Keratinocyte (primary cell): ENCODE measurements around the gene COMMD3. TPM values are rescaled to one million over a fixed set of nuclear protein-coding genes. Genes with fewer than 3 reads are reported as not detected.
"Not testable (repeated sequence)": the region's sequence is repeated elsewhere in the genome, so short reads cannot be mapped to it uniquely, and the experiment has no call there.

Source experiments
- DNase-seq: peaks from one replicate; pipeline ENCODE4 v3.0.0-alpha.2; 2011; ENCODE audit warnings: low read depth, missing footprints, low spot score
- FAIRE-seq: peaks from 2 replicates; lab custom pipeline; 2011; peaks lifted over from hg19 to GRCh38; lab: Jason Lieb, UNC
- H2AFZ ChIP-seq: 2 replicates; pipeline ENCODE4 v1.6.0; 2012; ENCODE audit warnings: low read length, control low read depth, inconsistent platforms; ENCODE audit not compliant: control insufficient read depth
- H3K27ac ChIP-seq: 2 replicates; pipeline ENCODE4 v1.5.1; 2011; ENCODE audit warnings: low read length; ENCODE audit not compliant: control insufficient read depth, insufficient read depth
- H3K27me3 ChIP-seq: 3 replicates; pipeline ENCODE4 v1.6.0; 2011; ENCODE audit warnings: low read length; ENCODE audit not compliant: control insufficient read depth, insufficient read depth; ENCODE audit errors: extremely low read depth
- H3K36me3 ChIP-seq, 2 experiments: 2 replicates in 1 of 2; 3 replicates in 1 of 2; pipeline ENCODE4 v1.5.1; 2011; ENCODE audit warnings: low read length in 2 of 2, mild to moderate bottlenecking in 1 of 2; ENCODE audit not compliant: control insufficient read depth in 2 of 2, insufficient read depth in 2 of 2; ENCODE audit errors: extremely low read depth in 1 of 2
- H3K4me1 ChIP-seq: 3 replicates; pipeline ENCODE4 v1.5.1; 2011; ENCODE audit warnings: low read length; ENCODE audit not compliant: control insufficient read depth, insufficient read depth; ENCODE audit errors: extremely low read depth
- H3K4me2 ChIP-seq: 3 replicates; pipeline ENCODE4 v1.6.0; 2011; ENCODE audit warnings: low read depth, low read length; ENCODE audit not compliant: control insufficient read depth, insufficient read depth; ENCODE audit errors: extremely low read depth
- H3K4me3 ChIP-seq, 3 experiments: fragments of 200-600 bp in 1 of 3; sonication (generic) in 1 of 3; 2 replicates in 2 of 3; 3 replicates in 1 of 3; pipeline ENCODE4 v1.5.1; 2011 to 2016; ENCODE audit warnings: low read length in 3 of 3, mild to moderate bottlenecking in 3 of 3, control low read depth in 2 of 3, inconsistent platforms in 1 of 3, low read depth in 1 of 3, mixed read lengths in 1 of 3, mixed run types in 1 of 3, moderate library complexity in 1 of 3; ENCODE audit not compliant: control insufficient read depth in 2 of 3, insufficient read depth in 2 of 3; ENCODE audit errors: extremely low read depth in 1 of 3
- H3K79me2 ChIP-seq: 2 replicates; pipeline ENCODE4 v1.6.0; 2012; ENCODE audit warnings: low read length; ENCODE audit not compliant: control insufficient read depth, insufficient read depth
- H3K9ac ChIP-seq: 3 replicates; pipeline ENCODE4 v1.6.0; 2011; ENCODE audit warnings: low read length; ENCODE audit not compliant: control insufficient read depth, insufficient read depth; ENCODE audit errors: extremely low read depth
- H3K9me1 ChIP-seq: 3 replicates; pipeline ENCODE4 v1.6.0; 2011; ENCODE audit warnings: low read length; ENCODE audit not compliant: control insufficient read depth, insufficient read depth; ENCODE audit errors: extremely low read depth
- H3K9me3 ChIP-seq: 2 replicates; pipeline ENCODE4 v1.5.1; 2012; ENCODE audit warnings: low read depth, low read length; ENCODE audit not compliant: control insufficient read depth
- H4K20me1 ChIP-seq: 3 replicates; pipeline ENCODE4 v1.6.0; 2011; ENCODE audit warnings: low read length; ENCODE audit not compliant: control insufficient read depth, insufficient read depth; ENCODE audit errors: extremely low read depth
- EZH2 ChIP-seq: IDR thresholded peaks from one replicate; pipeline ENCODE4 v1.6.1; 2012; ENCODE audit warnings: inconsistent platforms, mild to moderate bottlenecking, low read length, moderate library complexity
- dilution Hi-C: fragments of 300-500 bp; cut with MboI; formaldehyde crosslinking; loops from one replicate; pipeline ENCODE4 v1.7.0; 2020; ENCODE audit warnings: low sequenced_read_pairs; ENCODE audit not compliant: extremely low pct_ligation_motif_present
- polyA plus RNA-seq, 5 experiments: library from polyadenylated mRNA; depleted of rRNA in 3 of 5; stranded (reverse) in 3 of 5; stranded (forward) in 1 of 5; unstranded in 1 of 5; fragments of >200 nt; gene quantifications; 1 replicate in 1 of 5; 2 replicates in 3 of 5; 3 replicates in 1 of 5; pipeline versions ENCODE4 v1.2.1 to v1.2.3, GENCODE V29; 2011 to 2012; ENCODE audit warnings: missing spikeins in 2 of 5, low read depth in 1 of 5, low replicate concordance in 1 of 5
- TF ChIP-seq, protein P1 (sequence below), 3 experiments: IDR thresholded peaks in 1 of 3; conservative IDR thresholded peaks in 1 of 3; optimal IDR thresholded peaks in 1 of 3; 2 replicates in 2 of 3; 3 replicates in 1 of 3; pipeline versions ENCODE3 to v1.5.1; 2011; ENCODE audit warnings: low read length in 3 of 3, mild to moderate bottlenecking in 3 of 3, moderate library complexity in 2 of 3, control low read depth in 1 of 3, inconsistent platforms in 1 of 3; ENCODE audit not compliant: insufficient read depth in 2 of 3; ENCODE audit errors: extremely low read depth in 1 of 3

COMMD3 gene
- polyA plus RNA-seq, 1 donor (not counting 4 experiments of a cell fraction or from before 2014, with no cell fraction given), result 59.5 TPM

DNA sequence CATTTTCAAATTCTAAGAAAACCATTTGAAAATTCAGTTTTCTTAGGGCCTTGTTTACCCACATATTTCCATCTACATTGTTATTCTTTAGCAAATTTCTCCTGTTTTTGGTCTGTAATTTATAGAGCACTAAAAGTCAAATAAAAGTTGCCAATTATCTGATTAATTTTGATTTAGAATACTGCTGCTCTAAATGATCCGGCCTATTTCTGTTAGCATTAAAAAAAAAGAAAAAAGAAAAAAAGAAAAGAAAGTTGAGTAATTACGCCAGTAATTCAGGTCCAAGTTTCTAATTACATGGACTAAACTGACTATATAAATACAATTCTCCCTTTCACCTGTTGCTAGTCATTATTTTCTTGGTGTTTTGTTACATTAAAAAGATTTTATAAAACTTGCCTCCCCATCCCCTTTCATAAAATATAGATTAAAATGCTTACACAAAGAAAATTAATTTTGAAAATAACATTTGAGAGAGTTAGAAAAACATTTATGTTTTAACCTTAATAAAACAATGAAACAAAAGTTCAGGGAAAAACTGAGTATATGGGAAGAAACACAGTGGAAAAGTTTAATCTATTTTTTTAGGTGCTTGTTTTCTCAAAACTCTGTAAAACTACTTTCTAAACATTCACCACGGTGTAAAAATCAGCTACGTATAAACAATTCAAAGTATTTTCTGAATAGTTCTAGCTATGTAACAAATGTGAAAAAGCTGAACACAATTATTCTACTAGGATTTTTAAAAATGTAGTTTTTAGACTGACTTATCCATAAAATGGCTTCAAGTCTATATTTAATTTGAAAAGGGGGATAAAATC is 6.8 kb upstream of the COMMD3 start:
- H3K9ac ChIP-seq, result no peak overlapping the region
- no peaks in the 10 kb centered on the region for H3K27me3 ChIP-seq
- no peaks in the 10 kb centered on the region for H4K20me1 ChIP-seq
- FAIRE-seq (no peak), DNase-seq (no peak)
- no peaks in the 10 kb centered on the region for H3K36me3 ChIP-seq
- H3K4me3 ChIP-seq, result no peak overlapping the region
- no peak overlapping the region for H2AFZ ChIP-seq
- H3K79me2 ChIP-seq, result no peaks in the 10 kb centered on the region
- H3K9me1 ChIP-seq, result no peaks in the 10 kb centered on the region
- no peaks in the 10 kb centered on the region for H3K4me1 ChIP-seq
- dilution Hi-C loops, result no loop called here
- no peak overlapping the region for H3K4me2 ChIP-seq
- no peak overlapping the region for H3K27ac ChIP-seq
- H3K9me3 ChIP-seq, result no peaks in the 10 kb centered on the region
- TF ChIP-seq EZH2, result no peak
- TF ChIP-seq, protein P1, sequence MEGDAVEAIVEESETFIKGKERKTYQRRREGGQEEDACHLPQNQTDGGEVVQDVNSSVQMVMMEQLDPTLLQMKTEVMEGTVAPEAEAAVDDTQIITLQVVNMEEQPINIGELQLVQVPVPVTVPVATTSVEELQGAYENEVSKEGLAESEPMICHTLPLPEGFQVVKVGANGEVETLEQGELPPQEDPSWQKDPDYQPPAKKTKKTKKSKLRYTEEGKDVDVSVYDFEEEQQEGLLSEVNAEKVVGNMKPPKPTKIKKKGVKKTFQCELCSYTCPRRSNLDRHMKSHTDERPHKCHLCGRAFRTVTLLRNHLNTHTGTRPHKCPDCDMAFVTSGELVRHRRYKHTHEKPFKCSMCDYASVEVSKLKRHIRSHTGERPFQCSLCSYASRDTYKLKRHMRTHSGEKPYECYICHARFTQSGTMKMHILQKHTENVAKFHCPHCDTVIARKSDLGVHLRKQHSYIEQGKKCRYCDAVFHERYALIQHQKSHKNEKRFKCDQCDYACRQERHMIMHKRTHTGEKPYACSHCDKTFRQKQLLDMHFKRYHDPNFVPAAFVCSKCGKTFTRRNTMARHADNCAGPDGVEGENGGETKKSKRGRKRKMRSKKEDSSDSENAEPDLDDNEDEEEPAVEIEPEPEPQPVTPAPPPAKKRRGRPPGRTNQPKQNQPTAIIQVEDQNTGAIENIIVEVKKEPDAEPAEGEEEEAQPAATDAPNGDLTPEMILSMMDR (optimal IDR thresholded peaks at IDR 0.05 in 1 of 3, IDR thresholded peaks at IDR 0.05 in 1 of 3, conservative IDR thresholded peaks at IDR 0.05 in 1 of 3; ENCODE audit: extremely low read depth in 1 of 3, insufficient read depth in 2 of 3, low read length in 3 of 3), result no peak

GRCh38 chr10:22310012-22310411 is 6.2 kb upstream of the COMMD3 start:
- DNase-seq, FAIRE-seq, H3K36me3 ChIP-seq, H3K9ac ChIP-seq, H3K4me3 ChIP-seq, H3K9me1 ChIP-seq, H3K9me3 ChIP-seq, H3K4me2 ChIP-seq, H3K79me2 ChIP-seq, H4K20me1 ChIP-seq, H2AFZ ChIP-seq, H3K4me1 ChIP-seq, H3K27ac ChIP-seq, dilution Hi-C loops, H3K27me3 ChIP-seq: not testable (repeated sequence)
